Right lobe of liver (tissue), 6 donors: ENCODE results near the gene SLC30A2. TPM values are rescaled to one million over a fixed set of nuclear protein-coding genes. Genes with fewer than 3 reads are reported as not detected.

Experiments used
- ATAC-seq, 4 donors: fragments of 200-7000 bp; cut with Tn5 transposase; one replicate each; pipeline ENCODE4 v1.9.1; 2020; ENCODE audit warnings: mild to moderate bottlenecking in 4 of 4, moderate library complexity in 4 of 4
- DNase-seq, 3 donors: peaks; one replicate each; pipeline ENCODE4 v3.0.0-alpha.2; 2020
- H3K27ac ChIP-seq, 3 donors: fragments of 200-600 bp; one replicate each; pipeline ENCODE4 v1.8.0; 2022
- H3K27me3 ChIP-seq, 2 donors: fragments of 200-600 bp; one replicate each; pipeline ENCODE4 v1.8.0; 2022
- H3K36me3 ChIP-seq, 4 donors: fragments of 200-600 bp; sonication (generic) in 1 of 4; one replicate each; pipeline versions ENCODE4 v1.5.1 to v1.8.0; 2017 to 2022; ENCODE audit warnings: control low read depth in 1 of 4
- H3K4me1 ChIP-seq, 4 donors: fragments of 200-600 bp; sonication (generic) in 1 of 4; one replicate each; pipeline versions ENCODE4 v1.5.1 to v1.8.0; 2017 to 2022; ENCODE audit warnings: control low read depth in 1 of 4
- H3K4me3 ChIP-seq, 3 donors: fragments of 200-600 bp; one replicate each; pipeline ENCODE4 v1.8.0; 2022
- H3K9me3 ChIP-seq, 4 donors: fragments of 200-600 bp; sonication (generic) in 1 of 4; one replicate each; pipeline versions ENCODE4 v1.5.1 to v1.8.0; 2017 to 2022; ENCODE audit warnings: control low read depth in 1 of 4
- POLR2A ChIP-seq: fragments of 450-650 bp; IDR thresholded peaks from one replicate; pipeline ENCODE4 v1.6.1; 2017; ENCODE audit warnings: antibody characterized with exemption, mild to moderate bottlenecking
- WGBS: methylation state at CpG from one replicate; pipeline ENCODE4 v1.1.6; 2018; ENCODE audit warnings: low coverage, low lambda C conversion rate; ENCODE audit not compliant: insufficient coverage; ENCODE audit errors: missing lambda C conversion rate; 5-methylcytosine and 5-hydroxymethylcytosine counted together
- intact Hi-C, 2 donors: fragments of 100-400 bp; cut with DNase I; formaldehyde crosslinking; loops; one replicate each; pipeline versions ENCODE4 v1.11.2 to v1.14.1; 2022
- total RNA-seq, 6 experiments: library from RNA; depleted of rRNA in 2 of 6; stranded (reverse); fragments of >200 nt in 2 of 6; fragmentation: NEBNext Ultra II Directional in 3 of 6; extraction: Animal tissue kit (Norgen Biotek cat#: 25700) in 3 of 6; gene quantifications; one replicate each; pipeline versions ENCODE4 v1.1.0 to v1.2.4, GENCODE V29; 2016 to 2023
- TF ChIP-seq, protein P1 (sequence below), 4 donors: fragments of 200-600 bp in 3 of 4; fragments of 450-650 bp in 1 of 4; IDR thresholded peaks; one replicate each; pipeline versions ENCODE4 v1.5.1 to v1.8.0; 2016 to 2022; ENCODE audit warnings: antibody characterized with exemption in 4 of 4, mild to moderate bottlenecking in 2 of 4
- donor health status: DM: no; HTN: yes; CAD: no.
- donor health status: DM: no; HTN: no; CAD: no.
- donor health status: DM: no; HTN: no; CAD: no.
- donor health status: DM: no; HTN: yes; CAD: no.
- donor health status: DM: no; HTN: yes; CAD: no.

Gene SLC30A2
- total RNA-seq, 6 experiments from 2014 or later: 0.07 to 0.31 (median 0.22) TPM; not detected in 1

GRCh38 chr1:26066857-26067256 lies 20.9 kb upstream of the SLC30A2 start:
- Histone ChIP-seq H3K4me3 (no peak overlapping the region), H3K27me3 (no peaks in the 10 kb centered on the region), H3K4me1 (no peaks in the 10 kb centered on the region), H3K9me3 (no peaks in the 10 kb centered on the region), H3K27ac (no peak overlapping the region), H3K36me3 (no peaks in the 10 kb centered on the region)
- WGBS: 64% methylated on average over 3 of the region's 4 CpGs
- intact Hi-C loops: no loop called here
- DNase-seq (no peak), ATAC-seq (no peak)
- TF ChIP-seq POLR2A: no peak
- TF ChIP-seq, protein P1, sequence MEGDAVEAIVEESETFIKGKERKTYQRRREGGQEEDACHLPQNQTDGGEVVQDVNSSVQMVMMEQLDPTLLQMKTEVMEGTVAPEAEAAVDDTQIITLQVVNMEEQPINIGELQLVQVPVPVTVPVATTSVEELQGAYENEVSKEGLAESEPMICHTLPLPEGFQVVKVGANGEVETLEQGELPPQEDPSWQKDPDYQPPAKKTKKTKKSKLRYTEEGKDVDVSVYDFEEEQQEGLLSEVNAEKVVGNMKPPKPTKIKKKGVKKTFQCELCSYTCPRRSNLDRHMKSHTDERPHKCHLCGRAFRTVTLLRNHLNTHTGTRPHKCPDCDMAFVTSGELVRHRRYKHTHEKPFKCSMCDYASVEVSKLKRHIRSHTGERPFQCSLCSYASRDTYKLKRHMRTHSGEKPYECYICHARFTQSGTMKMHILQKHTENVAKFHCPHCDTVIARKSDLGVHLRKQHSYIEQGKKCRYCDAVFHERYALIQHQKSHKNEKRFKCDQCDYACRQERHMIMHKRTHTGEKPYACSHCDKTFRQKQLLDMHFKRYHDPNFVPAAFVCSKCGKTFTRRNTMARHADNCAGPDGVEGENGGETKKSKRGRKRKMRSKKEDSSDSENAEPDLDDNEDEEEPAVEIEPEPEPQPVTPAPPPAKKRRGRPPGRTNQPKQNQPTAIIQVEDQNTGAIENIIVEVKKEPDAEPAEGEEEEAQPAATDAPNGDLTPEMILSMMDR (IDR thresholded peaks at IDR 0.05): no peak

GRCh38 chr1:26066160-26066559 lies 20.2 kb upstream of the SLC30A2 start:
- intact Hi-C loops: no loop called here
- TF ChIP-seq, protein P1 (IDR thresholded peaks at IDR 0.05): no peak
- no peak for TF ChIP-seq POLR2A
- no peaks in the 10 kb centered on the region for H3K9me3 ChIP-seq
- ATAC-seq (no peak), DNase-seq (no peak)
- 51% methylated on average over 5 of the region's 15 CpGs for WGBS
- H3K27ac ChIP-seq: no peak overlapping the region
- no peaks in the 10 kb centered on the region for H3K27me3 ChIP-seq
- no peak overlapping the region for H3K4me3 ChIP-seq
- no peaks in the 10 kb centered on the region for H3K4me1 ChIP-seq
- H3K36me3 ChIP-seq: no peaks in the 10 kb centered on the region

DNA sequence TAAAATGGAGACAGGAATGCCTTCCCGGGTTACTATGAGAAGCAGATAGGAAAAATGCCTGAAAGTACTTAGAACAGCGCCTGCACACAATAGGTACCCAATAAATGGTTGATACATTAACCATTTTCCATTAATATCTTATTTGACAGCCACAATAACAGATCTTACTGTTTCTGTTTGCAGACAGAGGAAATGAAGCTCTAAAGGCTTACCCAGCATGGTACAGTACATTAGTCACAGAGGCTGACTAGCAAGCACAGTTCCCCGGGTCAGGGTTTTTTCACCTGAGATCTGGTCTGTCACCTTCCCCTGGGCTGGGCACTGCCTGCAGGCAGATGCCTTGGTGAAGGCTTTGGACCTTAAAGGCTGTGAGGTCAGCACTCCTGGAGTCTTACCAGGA lies 18.6 kb upstream of the SLC30A2 start:
- DNase-seq: no peak
- Histone ChIP-seq H3K9me3 (no peaks in the 10 kb centered on the region), H3K36me3 (no peaks in the 10 kb centered on the region), H3K4me3 (no peak overlapping the region), H3K4me1 (no peaks in the 10 kb centered on the region), H3K27ac (no peak overlapping the region), H3K27me3 (no peaks in the 10 kb centered on the region)
- intact Hi-C loops: no loop called here
- no peak for TF ChIP-seq POLR2A
- TF ChIP-seq, protein P1 (IDR thresholded peaks at IDR 0.05): no peak
- no peak for ATAC-seq
- 74% methylated on average over 3 of the region's 3 CpGs for WGBS

DNA sequence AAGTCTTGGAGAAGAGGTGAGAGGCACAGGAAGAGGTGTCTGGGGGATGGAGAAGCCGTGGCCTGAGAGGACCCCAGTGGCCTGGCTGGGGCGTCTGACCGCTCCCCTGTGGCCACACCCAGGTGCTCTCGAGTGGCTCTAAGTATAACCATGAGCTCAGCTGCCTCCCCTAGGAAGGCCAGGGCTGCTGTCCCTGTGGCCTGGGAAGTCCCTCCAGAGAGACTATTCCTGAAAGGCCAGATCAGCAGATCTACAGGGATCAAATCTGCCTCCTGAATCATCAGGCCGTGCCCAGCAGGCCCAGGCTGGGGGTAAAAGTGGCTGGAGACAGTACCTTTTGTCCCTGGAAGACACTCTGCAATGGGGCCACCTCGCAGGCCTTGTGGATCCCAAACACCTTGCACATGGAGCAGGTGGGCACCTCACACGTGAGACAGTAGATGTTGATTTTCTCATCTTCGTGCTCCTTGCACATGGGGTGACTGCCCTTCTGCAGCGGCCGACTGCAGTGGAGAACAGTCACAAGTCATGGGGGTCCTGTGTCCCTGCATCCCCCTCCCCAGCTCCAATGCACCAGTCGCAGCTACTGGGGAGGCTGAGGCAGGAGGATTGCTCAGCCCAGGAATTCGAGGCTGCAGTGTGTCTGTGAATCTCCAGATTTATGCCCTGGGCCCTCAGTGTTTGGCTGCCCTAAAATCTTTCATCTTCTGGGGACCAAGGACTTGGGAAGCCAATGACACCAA lies 15.1 kb upstream of the SLC30A2 start:
- Histone ChIP-seq H3K36me3 (no peaks in the 10 kb centered on the region), H3K4me1 (no peaks in the 10 kb centered on the region), H3K4me3 (no peak overlapping the region), H3K27ac (no peak overlapping the region), H3K27me3 (no peaks in the 10 kb centered on the region), H3K9me3 (no peaks in the 10 kb centered on the region)
- TF ChIP-seq POLR2A: no peak
- TF ChIP-seq, protein P1 (IDR thresholded peaks at IDR 0.05): no peak
- WGBS: 70% methylated on average over 3 of the region's 12 CpGs
- ATAC-seq: no peak
- DNase-seq: no peak
- intact Hi-C loops: no loop called here
